CD8-positive, alpha-beta memory T cell (primary cell): ENCODE results near the gene FHL2. TPM values are rescaled to one million over a fixed set of nuclear protein-coding genes. Genes with fewer than 3 reads are reported as not detected.

ENCODE experiments used
- CTCF ChIA-PET: fragments of 350-600 bp; sonication (Branson Sonifier 250); formaldehyde crosslinking; loops from one replicate; lab custom pipeline; 2021; ENCODE audit warnings: antibody characterized with exemption; lab: Charles Lee
- POLR2A ChIA-PET: fragments of 350-600 bp; sonication (Branson Sonifier 250); formaldehyde crosslinking; loops from one replicate; lab custom pipeline; 2021; ENCODE audit warnings: antibody characterized with exemption; lab: Charles Lee
- DNase-seq, 5 donors: peaks; one replicate each; pipeline versions ENCODE4 v3.0.0 to v3.0.0-alpha.2; 2020 to 2022; ENCODE audit warnings: mixed read lengths in 1 of 5
- H3K27ac ChIP-seq: one replicate; pipeline ENCODE4 v1.7.0; 2013; ENCODE audit warnings: low read depth, mild to moderate bottlenecking, low read length, moderate library complexity
- H3K27me3 ChIP-seq: 2 replicates; pipeline ENCODE4 v1.7.0; 2013; ENCODE audit warnings: low read length, mild to moderate bottlenecking; ENCODE audit not compliant: insufficient read depth, poor library complexity, severe bottlenecking
- H3K36me3 ChIP-seq: 2 replicates; pipeline ENCODE4 v1.7.0; 2013; ENCODE audit warnings: mild to moderate bottlenecking, low read length, moderate library complexity; ENCODE audit not compliant: insufficient read depth
- H3K4me1 ChIP-seq: 2 replicates; pipeline ENCODE4 v1.7.0; 2013; ENCODE audit warnings: mild to moderate bottlenecking, low read length, moderate library complexity; ENCODE audit not compliant: insufficient read depth
- H3K4me3 ChIP-seq: 2 replicates; pipeline ENCODE4 v1.7.0; 2013; ENCODE audit warnings: mild to moderate bottlenecking, low read length
- H3K9me3 ChIP-seq: 2 replicates; pipeline ENCODE4 v1.7.0; 2013; ENCODE audit warnings: mild to moderate bottlenecking, low read length
- H3K27ac Mint-ChIP-seq, 8 donors: one replicate each; pipeline ENCODE4 v1.8.0; 2020 to 2021; ENCODE audit warnings: mixed read lengths in 8 of 8, mild to moderate bottlenecking in 6 of 8, inconsistent platforms in 3 of 8, moderate library complexity in 3 of 8
- H3K27me3 Mint-ChIP-seq, 2 donors: one replicate each; pipeline ENCODE4 v1.8.0; 2020 to 2021; ENCODE audit warnings: mixed read lengths in 2 of 2, mild to moderate bottlenecking in 1 of 2, moderate library complexity in 1 of 2
- H3K36me3 Mint-ChIP-seq, 3 donors: one replicate each; pipeline ENCODE4 v1.8.0; 2020 to 2021; ENCODE audit warnings: mixed read lengths in 3 of 3, inconsistent platforms in 1 of 3, mild to moderate bottlenecking in 1 of 3
- H3K4me1 Mint-ChIP-seq, 3 donors: one replicate each; pipeline ENCODE4 v1.8.0; 2020 to 2021; ENCODE audit warnings: mixed read lengths in 3 of 3, inconsistent platforms in 1 of 3, mild to moderate bottlenecking in 1 of 3
- H3K4me3 Mint-ChIP-seq, 7 donors: one replicate each; pipeline ENCODE4 v1.8.0; 2020 to 2021; ENCODE audit warnings: mixed read lengths in 7 of 7, mild to moderate bottlenecking in 6 of 7, moderate library complexity in 4 of 7, inconsistent platforms in 2 of 7
- H3K9me3 Mint-ChIP-seq, 5 donors: one replicate each; pipeline ENCODE4 v1.8.0; 2020 to 2022; ENCODE audit warnings: mixed read lengths in 5 of 5, mild to moderate bottlenecking in 3 of 5, moderate library complexity in 2 of 5, inconsistent platforms in 1 of 5
- polyA plus RNA-seq: library from polyadenylated mRNA; unstranded; fragments of 300-500 nt; fragmentation: Illumina TruSeq; gene quantifications from one replicate; pipeline ENCODE4 v1.2.3, GENCODE V29; 2021
- total RNA-seq, 2 experiments: library from RNA; stranded (reverse); gene quantifications; one replicate each; pipeline ENCODE4 v1.2.3, GENCODE V29; 2021

The FHL2 gene
- total and polyA plus RNA-seq, 3 experiments from 2014 or later, result 0.69 to 3.5 (median 3.3) TPM

GRCh38 chr2:105417857-105418436 lies 19.1 kb upstream of the FHL2 start:
- no peak for DNase-seq
- H3K9me3 ChIP-seq, result no peaks in the 10 kb centered on the region
- H3K27ac ChIP-seq, result no peak overlapping the region
- no peak overlapping the region for H3K4me3 Mint-ChIP-seq
- H3K4me1 Mint-ChIP-seq, result peaks cover 0 to 3% (median 3%) of the 10 kb centered on the region in 3 donors
- peaks cover 25 to 64% of the 10 kb centered on the region in 2 donors for H3K27me3 Mint-ChIP-seq
- H3K36me3 Mint-ChIP-seq, result peaks cover 0 to 5% (median 0%) of the 10 kb centered on the region in 3 donors
- peaks cover 9 to 18% (median 14%) of the 10 kb centered on the region in 5 donors for H3K9me3 Mint-ChIP-seq
- no peaks in the 10 kb centered on the region for H3K36me3 ChIP-seq
- no peaks in the 10 kb centered on the region for H3K4me1 ChIP-seq
- no peaks in the 10 kb centered on the region for H3K27me3 ChIP-seq
- no peak overlapping the region for H3K27ac Mint-ChIP-seq
- CTCF ChIA-PET, result interaction anchor here (0.7 kb wide), 2 partner anchors 22 to 54 kb away, joined by 3 read pairs; no protein-coding TSS in a partner anchor
- POLR2A ChIA-PET, result no interaction called here
- H3K4me3 ChIP-seq, result no peak overlapping the region

- Mint-ChIP-seq H3K27ac (no peak overlapping the region), H3K27me3 (peaks cover 16 to 61% of the 10 kb centered on the region in 2 donors), H3K4me3 (no peak overlapping the region), H3K4me1 (peaks cover 0 to 9% (median 6%) of the 10 kb centered on the region in 3 donors), H3K9me3 (peaks cover 9 to 15% (median 14%) of the 10 kb centered on the region in 5 donors), H3K36me3 (peaks cover 0 to 5% (median 0%) of the 10 kb centered on the region in 3 donors)
- H3K27me3 ChIP-seq, result no peaks in the 10 kb centered on the region
- DNase-seq, result no peak
- no peaks in the 10 kb centered on the region for H3K9me3 ChIP-seq
- H3K4me1 ChIP-seq, result no peaks in the 10 kb centered on the region
- H3K36me3 ChIP-seq, result no peaks in the 10 kb centered on the region
- CTCF ChIA-PET, result no interaction called here
- no peak overlapping the region for H3K4me3 ChIP-seq
- no peak overlapping the region for H3K27ac ChIP-seq
- POLR2A ChIA-PET, result no interaction called here
These were observed 17.3 kb upstream of the FHL2 start for GRCh38 chr2:105416156-105416555.

- no peak overlapping the region for H3K27ac Mint-ChIP-seq
- no peak for DNase-seq
- Histone ChIP-seq H3K36me3 (no peaks in the 10 kb centered on the region), H3K4me1 (no peaks in the 10 kb centered on the region), H3K4me3 (no peak overlapping the region), H3K9me3 (no peaks in the 10 kb centered on the region), H3K27ac (no peak overlapping the region), H3K27me3 (no peaks in the 10 kb centered on the region)
- no peak overlapping the region for H3K4me3 Mint-ChIP-seq
- peaks cover 0 to 1% (median 0%) of the 10 kb centered on the region in 3 donors for H3K36me3 Mint-ChIP-seq
- peaks cover 0 to 9% (median 6%) of the 10 kb centered on the region in 3 donors for H3K4me1 Mint-ChIP-seq
- peaks cover 14 to 62% of the 10 kb centered on the region in 2 donors for H3K27me3 Mint-ChIP-seq
- POLR2A ChIA-PET, result no interaction called here
- H3K9me3 Mint-ChIP-seq, result peaks cover 5 to 12% (median 9%) of the 10 kb centered on the region in 5 donors
- CTCF ChIA-PET, result no interaction called here
These were observed 16.2 kb upstream of the FHL2 start for GRCh38 chr2:105415007-105415406.

- Histone ChIP-seq H3K36me3 (no peaks in the 10 kb centered on the region), H3K9me3 (no peaks in the 10 kb centered on the region), H3K4me1 (no peaks in the 10 kb centered on the region), H3K27me3 (no peaks in the 10 kb centered on the region), H3K4me3 (no peak overlapping the region), H3K27ac (no peak overlapping the region)
- ChIA-PET POLR2A (no interaction called here), CTCF (no interaction called here)
- H3K27ac Mint-ChIP-seq, result peak overlapping the region in 1 of 8 donors; percentile 7
- no peak for DNase-seq
- H3K36me3 Mint-ChIP-seq, result no peaks in the 10 kb centered on the region
- H3K27me3 Mint-ChIP-seq, result peaks cover 19 to 70% of the 10 kb centered on the region in 2 donors
- peaks cover 0 to 9% (median 6%) of the 10 kb centered on the region in 3 donors for H3K4me1 Mint-ChIP-seq
- H3K9me3 Mint-ChIP-seq, result no peaks in the 10 kb centered on the region
- no peak overlapping the region for H3K4me3 Mint-ChIP-seq
These were observed 14.4 kb upstream of the FHL2 start for GRCh38 chr2:105413206-105413605.

- H3K27ac Mint-ChIP-seq, result peak overlapping the region in 1 of 8 donors; percentile 31
- no peak overlapping the region for H3K4me3 ChIP-seq
- H3K9me3 Mint-ChIP-seq, result no peaks in the 10 kb centered on the region
- no peak overlapping the region for H3K4me3 Mint-ChIP-seq
- ChIA-PET CTCF (no interaction called here), POLR2A (no interaction called here)
- no peaks in the 10 kb centered on the region for H3K36me3 ChIP-seq
- H3K27me3 Mint-ChIP-seq, result peaks cover 14 to 68% of the 10 kb centered on the region in 2 donors
- H3K36me3 Mint-ChIP-seq, result no peaks in the 10 kb centered on the region
- no peaks in the 10 kb centered on the region for H3K9me3 ChIP-seq
- peaks cover 0 to 9% (median 6%) of the 10 kb centered on the region in 3 donors for H3K4me1 Mint-ChIP-seq
- H3K27ac ChIP-seq, result no peak overlapping the region
- no peaks in the 10 kb centered on the region for H3K27me3 ChIP-seq
- no peak for DNase-seq
- H3K4me1 ChIP-seq, result no peaks in the 10 kb centered on the region
These were observed 13.7 kb upstream of the FHL2 start for GRCh38 chr2:105412584-105412983.

- no peaks in the 10 kb centered on the region for H3K36me3 Mint-ChIP-seq
- H3K27me3 ChIP-seq, result no peaks in the 10 kb centered on the region
These were observed 13.0 kb upstream of the FHL2 start for GRCh38 chr2:105411720-105412407.

GRCh38 chr2:105410554-105410953 lies 11.7 kb upstream of the FHL2 start:
- CTCF ChIA-PET, result no interaction called here
- H3K9me3 Mint-ChIP-seq, result no peaks in the 10 kb centered on the region
- H3K36me3 Mint-ChIP-seq, result no peaks in the 10 kb centered on the region
- H3K4me1 Mint-ChIP-seq, result peaks cover 0 to 9% (median 6%) of the 10 kb centered on the region in 3 donors
- no peak overlapping the region for H3K4me3 Mint-ChIP-seq
- Histone ChIP-seq H3K4me3 (no peak overlapping the region), H3K27ac (no peak overlapping the region), H3K9me3 (no peaks in the 10 kb centered on the region), H3K4me1 (no peaks in the 10 kb centered on the region), H3K36me3 (no peaks in the 10 kb centered on the region), H3K27me3 (no peaks in the 10 kb centered on the region)
- H3K27me3 Mint-ChIP-seq, result peaks cover 17 to 62% of the 10 kb centered on the region in 2 donors
- no peak overlapping the region for H3K27ac Mint-ChIP-seq
- no peak for DNase-seq
- POLR2A ChIA-PET, result no interaction called here

More at GRCh38 chr2:105411720-105412407, 13.0 kb upstream of the FHL2 start:
- Histone ChIP-seq H3K4me3 (no peak overlapping the region), H3K9me3 (no peaks in the 10 kb centered on the region), H3K36me3 (no peaks in the 10 kb centered on the region), H3K27ac (no peak overlapping the region), H3K4me1 (no peaks in the 10 kb centered on the region)
- Mint-ChIP-seq H3K4me3 (no peak overlapping the region), H3K27me3 (peaks cover 14 to 67% of the 10 kb centered on the region in 2 donors), H3K9me3 (no peaks in the 10 kb centered on the region), H3K4me1 (peaks cover 0 to 9% (median 6%) of the 10 kb centered on the region in 3 donors), H3K27ac (no peak overlapping the region)
- POLR2A ChIA-PET, result no interaction called here
- no peak for DNase-seq
- CTCF ChIA-PET, result no interaction called here

GRCh38 chr2:105409717-105410116 lies 10.9 kb upstream of the FHL2 start:
- Mint-ChIP-seq H3K27me3 (peaks cover 17 to 55% of the 10 kb centered on the region in 2 donors), H3K36me3 (no peaks in the 10 kb centered on the region), H3K4me3 (no peak overlapping the region), H3K4me1 (peaks cover 0 to 9% (median 6%) of the 10 kb centered on the region in 3 donors), H3K9me3 (no peaks in the 10 kb centered on the region), H3K27ac (no peak overlapping the region)
- Histone ChIP-seq H3K27me3 (no peaks in the 10 kb centered on the region), H3K27ac (no peak overlapping the region), H3K9me3 (no peaks in the 10 kb centered on the region), H3K36me3 (no peaks in the 10 kb centered on the region), H3K4me3 (no peak overlapping the region), H3K4me1 (no peaks in the 10 kb centered on the region)
- POLR2A ChIA-PET, result no interaction called here
- CTCF ChIA-PET, result no interaction called here
- DNase-seq, result no peak
